HepG2 (cell line): ENCODE results near the gene FOXN3. TPM values are rescaled to one million over a fixed set of nuclear protein-coding genes. Genes with fewer than 3 reads are reported as not detected.
A peak's percentile ranks its signal among the peaks of the same experiment; 100 is the strongest.

Experiments used
- DPF2 ChIP-seq: sonication (generic); formaldehyde crosslinking; IDR thresholded peaks from 2 replicates; pipeline ENCODE4 v1.4.0; 2020; ENCODE audit warnings: mild to moderate bottlenecking, low read depth, missing genetic modification reagents, borderline replicate concordance
- FUBP1 ChIP-seq: sonication (generic); formaldehyde crosslinking; IDR thresholded peaks from 2 replicates; pipeline ENCODE4 v1.5.1; 2020; ENCODE audit warnings: missing genetic modification reagents, mild to moderate bottlenecking, borderline replicate concordance
- HNF1A ChIP-seq, 2 experiments: sonication (generic) in 1 of 2; formaldehyde crosslinking in 1 of 2; IDR thresholded peaks; 2 replicates each; pipeline versions ENCODE4 v1.4.0 to v1.6.1; 2016 to 2020; ENCODE audit warnings: borderline replicate concordance in 1 of 2, low read depth in 1 of 2, mild to moderate bottlenecking in 1 of 2, missing genetic modification reagents in 1 of 2
- HOXA5 ChIP-seq: sonication (generic); formaldehyde crosslinking; IDR thresholded peaks from 2 replicates; pipeline ENCODE4 v1.4.0; 2020; ENCODE audit warnings: missing genetic modification reagents
- NR2C2 ChIP-seq: sonication (generic); formaldehyde crosslinking; IDR thresholded peaks from 2 replicates; pipeline ENCODE4 v1.4.0; 2020; ENCODE audit warnings: missing genetic modification reagents, mild to moderate bottlenecking, moderate library complexity, borderline replicate concordance
- STAT6 ChIP-seq: sonication (generic); formaldehyde crosslinking; IDR thresholded peaks from 2 replicates; pipeline ENCODE4 v1.4.0; 2020; ENCODE audit warnings: missing genetic modification reagents, mild to moderate bottlenecking, borderline replicate concordance
- TEAD3 ChIP-seq: optimal IDR thresholded peaks from 2 replicates; pipeline ENCODE3; 2016; ENCODE audit warnings: borderline replicate concordance
- YY1 ChIP-seq: IDR thresholded peaks from 2 replicates; pipeline ENCODE4 v1.6.1; 2011; ENCODE audit warnings: low read length, low read depth, moderate library complexity, mild to moderate bottlenecking; ENCODE audit not compliant: insufficient read depth, insufficient replicate concordance
- ZMYM2 ChIP-seq: sonication (generic); formaldehyde crosslinking; IDR thresholded peaks from 2 replicates; pipeline ENCODE4 v1.8.0; 2022; ENCODE audit warnings: mild to moderate bottlenecking, missing genetic modification reagents
- ZNF225 ChIP-seq: sonication (generic); formaldehyde crosslinking; IDR thresholded peaks from 2 replicates; pipeline ENCODE4 v1.4.0; 2020; ENCODE audit warnings: mild to moderate bottlenecking, missing genetic modification reagents
- ZNF274 ChIP-seq: sonication (generic); formaldehyde crosslinking; IDR thresholded peaks from 2 replicates; pipeline ENCODE4 v1.5.1; 2020; ENCODE audit warnings: mild to moderate bottlenecking, missing genetic modification reagents
- ZNF30 ChIP-seq: sonication (generic); formaldehyde crosslinking; IDR thresholded peaks from 2 replicates; pipeline ENCODE4 v1.5.0; 2020; ENCODE audit warnings: mild to moderate bottlenecking, missing genetic modification reagents
- ZNF331 ChIP-seq: sonication (generic); formaldehyde crosslinking; IDR thresholded peaks from 2 replicates; pipeline ENCODE4 v1.4.0; 2020; ENCODE audit warnings: missing genetic modification reagents
- ZNF572 ChIP-seq: sonication (generic); formaldehyde crosslinking; IDR thresholded peaks from 2 replicates; pipeline ENCODE4 v1.5.1; 2020; ENCODE audit warnings: mild to moderate bottlenecking, missing genetic modification reagents
- ZNF652 ChIP-seq: IDR thresholded peaks from 2 replicates; pipeline ENCODE4 v1.6.1; 2016; ENCODE audit warnings: low read depth, borderline replicate concordance
- ZSCAN29 ChIP-seq: sonication (generic); formaldehyde crosslinking; conservative IDR thresholded peaks from 2 replicates; pipeline ENCODE4 v1.4.0; 2020; ENCODE audit warnings: mild to moderate bottlenecking, missing genetic modification reagents
- ZSCAN31 ChIP-seq: sonication (generic); formaldehyde crosslinking; IDR thresholded peaks from 2 replicates; pipeline ENCODE4 v1.5.0; 2020; ENCODE audit warnings: low read depth, mild to moderate bottlenecking, missing genetic modification reagents
- polyA plus RNA-seq, 8 experiments: library from polyadenylated mRNA; depleted of rRNA in 3 of 8; stranded (reverse) in 7 of 8; unstranded in 1 of 8; fragments of >200 nt; fragmentation: Illumina TruSeq in 4 of 8; extraction: Trizol in 4 of 8; gene quantifications; 2 replicates each; pipeline versions ENCODE4 v1.2.1 to v1.2.3, GENCODE V29; 2011 to 2016; ENCODE audit warnings: low read depth in 4 of 8, missing spikeins in 1 of 8, mixed read lengths in 1 of 8; ENCODE audit not compliant: insufficient read depth in 1 of 8
- total RNA-seq, 5 experiments: library from RNA; depleted of rRNA; stranded (reverse); fragments of >200 nt; fragmentation: Illumina TruSeq; extraction: Trizol; gene quantifications; 2 replicates each; pipeline ENCODE4 v1.2.3, GENCODE V29; 2016; ENCODE audit warnings: low read depth in 1 of 5

The FOXN3 gene
- total and polyA plus RNA-seq, 2 of the 13 experiments (the other 11 are each of a cell fraction or from before 2014, with no cell fraction given): 32.4 to 70.2 TPM

GRCh38 chr14:89368490-89369477, 48.2 kb downstream of the FOXN3 start (continued):
- TF ChIP-seq ZNF331 (CRISPR knock-in tag) (peak; percentile 46; the same call in 1 of the 2 replicates), STAT6 (CRISPR knock-in tag) (no peak; the same call in 1 of the 2 replicates), ZNF30 (CRISPR knock-in tag) (no peak), ZSCAN31 (peak; percentile 75), ZSCAN29 (CRISPR knock-in tag) (0 out of 2 replicates have a peak, but pooled peaks have one; percentile 19), ZNF572 (CRISPR knock-in tag) (no peak), ZMYM2 (CRISPR knock-in tag) (peak; percentile 95), HOXA5 (CRISPR knock-in tag) (0 out of 2 replicates have a peak, but pooled peaks have one; percentile 73), TEAD3 (CRISPR knock-in tag) (peak; percentile 79), ZNF274 (no peak), YY1 (peak; percentile 29), FUBP1 (CRISPR knock-in tag) (no peak), NR2C2 (peak; percentile 72), ZNF225 (CRISPR knock-in tag) (no peak), HNF1A (IDR thresholded peaks at IDR 0.05; ENCODE audit: low read depth) (peak; percentile 87), HNF1A (CRISPR knock-in tag; IDR thresholded peaks at IDR 0.05; ENCODE audit: borderline replicate concordance) (peak; percentile 95), DPF2 (CRISPR knock-in tag) (peak; percentile 12; the same call in 1 of the 2 replicates), ZNF652 (CRISPR knock-in tag) (peak; percentile 89)
